HL-60/S4 treated with phorbol 12-myristate 13-acetate at 8.2 ng/mL for 4 days and 3 days (cell line): ENCODE measurements around the gene YBX2.
"Not testable (repeated sequence)": the region's sequence is repeated elsewhere in the genome, so short reads cannot be mapped to it uniquely, and the experiment has no call there.

ENCODE experiments used
- in situ Hi-C: fragments of 300-500 bp; cut with MboI; formaldehyde crosslinking; loops from 2 replicates; pipeline ENCODE4 v1.15.0; 2022; ENCODE audit warnings: low sequenced_read_pairs

YBX2 gene

DNA sequence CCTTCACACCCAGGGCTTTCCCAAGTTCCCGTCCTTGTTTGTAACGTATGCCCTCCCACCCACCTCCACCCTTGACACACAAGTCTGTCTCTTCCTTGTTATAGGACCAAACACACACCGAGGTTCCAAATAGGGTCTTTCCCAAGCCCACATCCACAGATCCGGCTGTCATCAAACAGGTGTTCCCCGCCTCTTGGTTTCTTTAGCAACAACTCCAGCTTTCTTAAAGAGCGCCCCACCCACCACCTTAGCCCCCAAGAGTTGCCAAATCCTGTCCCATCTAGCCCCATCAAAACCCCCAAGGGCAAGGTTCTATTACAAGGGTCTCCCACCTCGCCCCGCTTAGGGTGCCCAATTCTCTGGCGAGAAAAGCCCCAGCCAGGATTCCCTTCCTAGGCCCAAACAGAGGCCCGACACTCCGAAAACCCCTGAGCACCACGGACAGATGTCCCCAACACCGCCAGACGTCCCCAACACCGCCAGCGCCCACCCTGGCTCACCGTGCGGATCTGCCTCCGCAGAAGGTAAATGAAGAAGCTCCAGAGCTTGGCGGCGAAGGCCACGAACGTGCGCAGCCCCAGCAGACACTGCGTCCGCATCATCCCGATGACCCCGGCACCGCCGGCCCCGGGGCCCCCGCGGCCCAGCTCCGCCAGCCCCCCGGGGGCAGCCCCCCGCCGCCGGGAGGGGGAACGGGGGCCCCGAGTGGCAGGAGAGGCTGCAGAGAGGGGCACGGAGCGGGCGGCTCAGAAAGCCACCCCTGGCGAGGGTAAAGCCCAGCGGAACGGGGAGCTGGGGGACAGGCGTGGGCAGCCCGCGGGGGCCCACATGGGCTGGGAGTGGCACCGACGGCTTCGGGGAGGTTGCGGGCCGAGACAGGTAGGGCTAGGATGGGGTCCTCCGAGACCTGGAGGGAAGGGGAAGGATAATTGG is 43.5 kb downstream of the YBX2 start:
- in situ Hi-C loops = no loop called here

DNA sequence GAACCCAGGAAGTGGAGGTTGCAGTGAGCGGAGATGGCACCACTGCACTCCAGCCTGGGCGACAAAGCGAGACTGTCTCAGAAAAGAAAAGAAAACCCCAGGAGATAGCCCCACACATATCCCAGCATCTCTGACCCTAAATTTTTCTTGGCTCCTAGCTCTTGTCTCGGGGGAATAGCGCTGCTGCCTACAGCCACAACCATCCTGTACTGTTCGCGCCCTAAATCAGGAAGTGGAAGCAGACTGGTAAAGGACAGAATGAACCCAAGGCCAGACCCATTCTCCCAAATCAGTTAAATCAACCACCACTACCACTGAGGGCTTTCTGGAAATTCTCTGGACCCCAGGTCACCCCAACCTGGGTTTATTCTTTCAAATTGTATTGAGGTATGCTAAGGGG is 44.6 kb downstream of the YBX2 start:
- in situ Hi-C loops = no loop called here

DNA sequence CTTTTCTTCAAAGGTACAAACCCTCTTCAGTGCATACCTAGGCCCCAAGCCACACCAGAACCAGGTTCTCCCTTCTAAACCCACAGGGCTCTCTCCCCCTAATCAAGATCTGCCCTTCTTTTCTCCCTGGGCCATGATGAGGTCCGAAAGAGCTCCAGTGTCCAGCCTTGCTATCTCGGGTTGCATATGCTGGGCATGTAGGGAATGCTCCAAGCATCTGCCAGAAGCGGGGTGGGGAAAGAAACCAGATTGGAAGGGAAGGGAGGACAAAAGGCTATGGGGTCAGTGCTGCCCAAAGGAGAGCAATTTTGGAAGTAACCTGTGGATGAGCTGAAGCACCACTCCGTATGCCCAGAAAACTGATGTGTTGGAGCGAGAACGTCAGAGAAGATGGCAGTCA is 45.2 kb downstream of the YBX2 start:
- in situ Hi-C loops = no loop called here

DNA sequence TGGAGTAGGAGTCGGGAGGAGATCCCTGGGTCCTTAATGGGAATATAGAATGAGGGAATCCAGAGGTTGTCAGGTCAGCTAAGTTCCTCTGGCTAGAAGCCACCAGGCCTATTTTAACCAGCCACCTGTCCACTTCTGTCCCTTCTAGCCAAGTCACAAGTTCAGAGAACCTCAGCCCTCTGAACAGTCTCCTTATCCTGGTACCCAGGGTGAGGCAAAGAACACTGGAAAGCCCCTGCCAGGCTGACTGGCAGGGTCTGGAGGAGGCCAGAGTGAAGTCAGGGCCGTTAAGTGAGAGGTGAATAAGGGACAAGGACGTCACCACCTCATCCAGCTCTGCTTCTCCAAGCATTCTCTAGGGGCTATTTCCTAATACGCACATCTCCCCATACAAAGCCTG is 45.6 kb downstream of the YBX2 start:
- in situ Hi-C loops = no loop called here

DNA sequence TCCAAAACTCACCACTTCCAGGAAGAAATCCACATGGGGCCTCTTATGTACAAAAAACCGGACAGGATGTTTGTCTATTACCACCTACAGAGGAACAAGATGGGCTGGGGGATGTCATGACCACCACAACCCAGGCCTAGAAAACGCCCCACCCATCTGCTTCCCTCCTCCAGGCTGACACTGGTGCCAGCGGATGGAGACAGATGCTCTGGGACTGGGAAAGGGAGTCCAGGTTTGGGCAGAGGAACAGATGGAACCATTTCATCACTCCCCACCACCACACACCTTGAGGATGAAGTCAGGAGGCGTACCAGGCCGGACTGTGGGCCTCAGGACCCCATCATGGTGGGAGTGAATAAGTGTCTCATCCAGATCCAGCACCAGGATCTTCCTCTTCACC is 47.7 kb downstream of the YBX2 start:
- in situ Hi-C loops = no loop called here

DNA sequence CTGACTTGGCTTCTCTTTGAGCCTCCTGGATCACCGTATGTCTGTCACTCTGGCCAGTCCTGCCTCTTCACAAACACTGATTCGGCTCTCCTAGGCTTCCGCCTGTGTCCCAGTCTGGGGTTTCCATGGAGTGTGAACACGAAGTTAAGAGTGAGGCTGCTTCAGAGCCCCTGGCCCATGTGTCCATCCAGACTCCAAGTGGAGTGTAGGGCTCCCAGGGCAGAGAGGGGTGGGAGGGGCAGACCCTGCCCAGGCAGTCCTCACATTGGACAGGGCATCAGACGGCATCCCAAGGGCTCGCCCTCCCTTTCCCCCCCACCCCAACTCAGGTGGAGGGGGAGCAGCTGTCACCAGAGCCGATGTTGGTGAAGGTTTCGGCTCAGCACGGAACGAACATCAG is 50.6 kb downstream of the YBX2 start:
- in situ Hi-C loops = not testable (repeated sequence)

DNA sequence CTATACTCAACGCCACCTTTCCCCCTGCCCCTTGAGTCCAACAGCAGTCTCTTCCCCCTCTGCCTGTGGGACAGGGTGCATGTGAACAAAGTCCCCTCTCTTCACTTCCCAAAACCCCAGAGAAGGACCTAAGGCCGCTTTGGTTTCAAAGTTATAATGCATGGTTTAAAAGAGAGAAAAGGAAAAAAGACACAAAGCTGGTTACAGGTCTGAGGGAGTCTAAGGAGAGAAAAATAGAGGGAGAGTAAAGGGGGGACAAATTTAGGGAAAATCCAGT is 51.0 kb downstream of the YBX2 start:
- in situ Hi-C loops = no loop called here

DNA sequence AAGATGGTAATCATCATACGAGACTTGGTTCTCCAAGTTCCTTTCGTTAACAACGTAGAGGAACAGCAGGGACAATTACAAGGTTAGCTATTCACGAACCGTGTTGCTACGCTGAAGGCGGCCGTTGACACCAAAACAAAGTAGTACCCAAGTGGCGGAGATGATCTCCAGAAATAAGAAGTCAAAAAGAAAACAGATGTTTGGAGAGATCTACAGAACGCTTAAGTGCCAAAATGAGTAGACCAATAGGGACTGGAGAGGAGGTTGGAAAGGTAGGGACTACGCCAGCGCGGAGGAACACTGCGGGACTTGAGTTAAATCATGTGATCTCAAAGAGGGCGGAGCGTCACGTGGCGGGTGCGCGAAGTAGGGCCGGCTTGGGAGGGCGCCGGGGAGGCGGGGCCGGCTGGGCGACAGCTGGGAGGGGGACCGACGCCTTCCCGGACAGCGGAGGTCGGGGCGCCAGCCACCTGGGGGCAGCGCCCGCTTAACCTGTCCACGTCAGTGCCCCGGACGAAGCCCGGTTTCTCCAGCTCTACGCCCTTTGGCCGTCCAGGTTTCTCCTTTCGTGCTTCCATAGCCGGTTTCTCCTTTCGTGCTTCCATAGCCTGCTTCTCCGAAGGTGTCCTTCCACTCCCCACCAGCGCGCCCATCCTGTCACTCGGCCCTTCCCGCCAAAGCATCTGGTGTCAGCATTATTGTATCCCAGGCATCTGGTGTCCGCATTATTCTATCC is 51.6 kb downstream of the YBX2 start:
- in situ Hi-C loops = no loop called here

DNA sequence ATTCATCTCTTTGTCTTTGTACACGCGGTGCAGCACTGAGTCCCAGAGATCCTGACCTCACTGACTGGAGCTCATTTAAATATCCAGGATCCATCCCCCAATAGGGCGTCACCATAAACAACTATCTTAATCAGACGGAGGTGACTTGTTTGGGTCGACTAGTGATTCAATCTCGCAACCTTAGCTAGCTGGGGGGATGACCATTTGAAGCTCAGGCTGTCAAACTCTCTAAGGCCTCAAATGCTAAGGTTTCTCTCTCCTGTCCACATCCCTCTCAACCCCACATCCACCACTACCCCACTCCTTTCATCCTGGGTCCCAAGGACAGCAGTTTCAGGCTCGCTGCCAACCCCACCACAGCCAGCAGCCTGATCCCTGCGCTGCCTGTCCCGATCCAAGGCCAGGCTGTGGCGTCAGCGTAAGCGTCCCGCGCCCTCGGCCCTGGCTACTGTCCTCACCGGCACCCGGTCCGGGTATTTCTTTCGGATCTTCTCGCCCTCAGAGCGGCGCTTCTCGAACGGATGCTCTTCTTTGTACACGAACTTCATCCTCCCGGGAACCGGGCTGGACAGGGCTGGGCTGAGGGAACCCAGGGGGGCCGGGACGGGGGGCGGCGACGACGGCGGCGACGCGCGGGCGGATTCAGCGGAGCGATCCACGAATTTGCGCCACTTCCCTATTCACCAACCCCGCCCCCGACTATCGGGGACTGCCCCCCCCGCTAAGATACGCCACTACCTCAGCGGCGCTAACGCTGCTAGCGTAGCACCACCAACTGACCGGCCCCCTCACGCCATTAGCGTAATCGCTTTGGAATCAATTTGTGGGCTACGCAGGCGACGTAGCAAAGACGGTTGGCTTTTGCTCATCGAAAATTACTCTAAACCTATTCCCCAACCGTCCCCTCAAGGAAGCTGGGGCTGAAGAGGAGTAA is 52.4 kb downstream of the YBX2 start, which contains the start of gene GABARAP:
Gene GABARAP (minus strand): TSS at position 667 of the 934 bp plus-strand sequence. CDS start 119 bp downstream, at position 548.
- in situ Hi-C loops = no loop called here

DNA sequence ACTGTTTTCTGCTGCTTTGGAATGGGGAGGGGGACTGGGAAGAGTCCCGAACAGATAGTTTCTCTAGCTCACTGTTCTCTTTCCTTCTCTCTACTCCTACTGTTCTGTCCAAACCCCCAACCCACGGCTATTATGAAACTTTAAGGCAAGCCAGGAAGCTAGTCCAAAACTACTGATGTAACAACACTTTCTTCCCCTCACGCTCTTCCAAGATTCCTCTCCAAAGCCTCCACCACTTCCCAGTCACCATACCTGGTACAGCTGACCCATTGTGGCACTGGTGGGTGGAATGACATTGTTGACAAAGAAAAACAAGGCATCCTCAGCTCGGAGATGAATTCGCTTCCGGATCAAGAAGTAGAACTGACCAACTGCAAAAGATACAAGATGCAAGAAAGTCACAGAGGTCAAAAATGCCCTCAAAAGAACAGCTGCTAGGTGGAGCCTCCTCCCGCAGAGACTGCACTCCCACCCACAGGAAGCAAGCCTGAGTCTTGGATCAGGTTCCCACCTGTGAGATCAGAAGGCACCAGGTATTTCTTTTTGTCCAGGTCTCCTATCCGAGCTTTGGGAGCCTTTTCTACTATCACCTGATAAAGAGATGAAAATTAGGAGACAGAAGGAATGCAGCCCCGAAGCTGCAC is 53.2 kb downstream of the YBX2 start:
- in situ Hi-C loops = no loop called here

DNA sequence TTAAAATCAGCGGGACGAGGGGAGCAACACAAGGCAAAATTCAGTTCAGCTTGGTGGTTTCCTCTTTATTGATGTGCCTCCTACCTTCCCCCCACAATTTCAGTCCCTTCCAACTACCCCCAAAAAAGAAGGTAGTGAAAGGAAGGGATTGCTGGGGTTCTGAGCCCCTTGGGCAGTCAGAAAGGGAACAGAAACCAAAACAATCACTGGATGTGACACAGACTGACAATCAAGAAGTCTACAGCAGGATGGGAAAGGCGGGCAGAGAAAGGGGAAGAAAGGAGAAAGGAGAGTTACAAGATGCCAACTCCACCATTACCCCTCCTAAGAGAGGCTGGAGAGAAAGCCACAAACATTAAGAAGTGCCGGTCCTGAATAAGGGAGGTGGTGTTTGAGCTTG is 54.1 kb downstream of the YBX2 start:
- in situ Hi-C loops = no loop called here

DNA sequence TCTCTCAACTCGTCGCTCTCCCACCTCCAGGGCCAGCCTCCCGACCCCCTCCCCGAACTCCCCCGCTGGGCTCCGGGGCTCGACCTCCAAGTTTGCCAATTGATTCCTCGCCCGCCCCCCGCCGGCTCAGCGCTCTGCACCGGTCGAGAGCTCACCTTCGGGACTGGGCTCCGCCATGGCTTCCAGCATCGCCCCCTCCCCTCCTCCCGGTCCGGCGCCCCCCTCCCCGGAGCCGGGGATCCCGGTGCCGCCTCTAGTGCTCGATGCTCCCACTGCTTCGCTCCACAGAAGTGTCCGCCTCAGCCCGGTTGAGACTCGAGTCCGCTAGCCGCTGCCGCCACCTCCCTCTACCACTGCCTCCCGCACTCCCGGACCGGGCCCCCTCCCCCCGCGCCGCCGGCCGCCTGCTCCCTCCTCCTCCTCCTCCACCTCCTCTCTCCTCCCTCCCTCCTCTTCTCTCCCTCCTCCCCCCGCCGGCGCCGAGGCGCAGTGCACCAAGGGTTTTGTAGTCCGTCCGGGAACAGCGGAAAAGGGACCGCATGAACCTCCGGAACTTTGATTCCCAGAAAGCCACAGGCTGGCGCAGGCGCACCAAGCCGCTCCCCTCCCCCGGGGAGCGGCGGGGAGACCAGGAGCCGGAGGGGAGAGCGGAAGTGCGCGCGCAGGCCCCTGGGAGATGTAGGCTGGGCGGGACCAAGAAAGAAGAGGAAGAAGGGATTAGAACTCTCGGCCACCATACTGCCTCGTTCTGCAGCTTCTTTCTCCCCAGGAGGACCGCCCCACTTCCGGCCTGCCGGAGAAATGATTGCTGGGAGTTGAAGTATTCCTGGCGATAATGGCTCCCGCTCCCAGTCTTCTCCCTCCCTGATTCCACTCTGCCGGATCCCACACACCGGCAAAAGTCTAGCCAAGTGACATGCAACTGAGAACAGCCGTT is 55.1 kb downstream of the YBX2 start, which contains the start of gene PHF23:
Gene PHF23 (minus strand): TSS at position 367 of the 937 bp plus-strand sequence. CDS start 178 bp downstream, at position 189.
- in situ Hi-C loops = no loop called here

DNA sequence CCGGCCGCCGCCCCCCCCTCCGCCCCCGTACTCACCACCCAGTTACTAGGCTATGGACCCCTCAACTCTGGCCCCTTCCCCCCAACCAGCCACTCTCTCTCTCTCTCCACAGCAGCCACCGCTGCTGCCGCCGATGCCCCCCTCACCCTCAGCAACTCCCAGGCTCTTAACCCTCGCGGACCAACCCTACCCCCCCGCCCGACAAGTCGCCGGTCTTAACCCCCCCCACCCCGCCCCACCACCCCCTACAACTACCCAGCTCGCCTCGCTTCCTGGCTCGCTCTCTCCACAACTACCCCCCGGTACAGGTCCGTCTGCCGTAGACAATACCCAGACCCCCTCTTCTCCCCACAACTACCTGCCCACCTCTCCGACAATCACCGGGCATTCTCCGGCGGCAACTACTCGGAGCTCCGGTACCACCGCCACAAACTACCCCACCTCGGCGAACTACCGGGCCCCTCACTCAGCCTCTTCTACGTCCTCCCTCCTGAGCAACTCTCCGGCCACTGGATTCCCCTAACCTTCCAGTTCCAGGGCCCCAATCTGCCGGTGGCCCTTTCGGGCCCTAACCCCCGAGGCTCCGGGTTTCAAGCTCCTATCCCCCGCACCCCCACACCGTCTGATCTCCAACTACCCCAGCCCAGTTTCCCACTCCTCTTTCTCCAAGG is 55.9 kb downstream of the YBX2 start:
- in situ Hi-C loops = no loop called here
